Vagina (tissue), 2 donors: ENCODE results near the gene ZFHX3.

Experiments
- POLR2A ChIP-seq, 2 donors: fragments of 450-650 bp; IDR thresholded peaks; one replicate each; pipeline ENCODE4 v1.6.1; 2017; ENCODE audit warnings: antibody characterized with exemption in 2 of 2, mild to moderate bottlenecking in 2 of 2, moderate library complexity in 2 of 2
- POLR2AphosphoS5 ChIP-seq, 2 donors: sonication (generic); formaldehyde crosslinking; IDR thresholded peaks; one replicate each; pipeline ENCODE4 v1.9.0; 2017; ENCODE audit warnings: antibody characterized with exemption in 2 of 2, mild to moderate bottlenecking in 2 of 2, low read depth in 1 of 2; ENCODE audit not compliant: insufficient read depth in 1 of 2
- TF ChIP-seq, protein P1 (sequence below), 3 experiments: fragments of 450-650 bp in 2 of 3; fragments of 200-600 bp in 1 of 3; sonication (generic) in 1 of 3; IDR thresholded peaks; one replicate each; pipeline ENCODE4 v1.5.1; 2017 to 2019; ENCODE audit warnings: antibody characterized with exemption in 3 of 3, mild to moderate bottlenecking in 2 of 3, moderate library complexity in 2 of 3

DNA sequence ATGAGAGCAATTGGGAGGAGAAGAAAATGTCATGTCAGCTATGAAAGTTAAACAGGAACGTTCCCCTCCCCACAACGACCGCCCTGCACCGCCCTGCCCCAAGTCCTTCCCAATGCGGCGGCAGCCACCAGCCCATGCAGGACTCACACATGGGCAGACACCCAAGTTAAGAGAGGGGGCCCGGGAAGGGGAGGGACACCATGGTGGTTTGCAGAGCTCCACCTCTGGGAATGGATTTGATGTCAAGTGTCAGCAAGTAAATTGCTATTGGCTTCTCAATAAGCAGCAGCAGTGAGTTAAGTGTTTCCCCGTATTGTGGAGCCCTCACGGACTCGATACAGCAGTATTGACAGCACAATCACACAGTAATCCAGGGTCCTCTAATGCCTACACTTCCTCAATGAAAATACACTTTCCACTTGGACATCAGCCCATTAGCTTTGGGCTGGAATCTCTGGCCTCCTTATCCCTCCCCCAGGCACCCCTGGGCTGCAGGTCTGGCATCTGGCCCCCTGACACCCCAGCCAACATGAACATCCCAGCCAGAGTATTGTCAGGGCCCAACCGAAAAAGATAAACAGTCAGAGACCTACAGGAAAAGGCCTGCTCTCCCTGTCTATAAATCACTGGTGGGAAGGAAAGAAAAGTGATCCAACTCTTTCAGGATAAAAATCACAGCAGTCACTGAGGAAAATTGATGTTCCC is 22.6 kb downstream of the ZFHX3 start:
- TF ChIP-seq, protein P1, sequence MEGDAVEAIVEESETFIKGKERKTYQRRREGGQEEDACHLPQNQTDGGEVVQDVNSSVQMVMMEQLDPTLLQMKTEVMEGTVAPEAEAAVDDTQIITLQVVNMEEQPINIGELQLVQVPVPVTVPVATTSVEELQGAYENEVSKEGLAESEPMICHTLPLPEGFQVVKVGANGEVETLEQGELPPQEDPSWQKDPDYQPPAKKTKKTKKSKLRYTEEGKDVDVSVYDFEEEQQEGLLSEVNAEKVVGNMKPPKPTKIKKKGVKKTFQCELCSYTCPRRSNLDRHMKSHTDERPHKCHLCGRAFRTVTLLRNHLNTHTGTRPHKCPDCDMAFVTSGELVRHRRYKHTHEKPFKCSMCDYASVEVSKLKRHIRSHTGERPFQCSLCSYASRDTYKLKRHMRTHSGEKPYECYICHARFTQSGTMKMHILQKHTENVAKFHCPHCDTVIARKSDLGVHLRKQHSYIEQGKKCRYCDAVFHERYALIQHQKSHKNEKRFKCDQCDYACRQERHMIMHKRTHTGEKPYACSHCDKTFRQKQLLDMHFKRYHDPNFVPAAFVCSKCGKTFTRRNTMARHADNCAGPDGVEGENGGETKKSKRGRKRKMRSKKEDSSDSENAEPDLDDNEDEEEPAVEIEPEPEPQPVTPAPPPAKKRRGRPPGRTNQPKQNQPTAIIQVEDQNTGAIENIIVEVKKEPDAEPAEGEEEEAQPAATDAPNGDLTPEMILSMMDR (IDR thresholded peaks at IDR 0.05) = no peak
- no peak for TF ChIP-seq POLR2A (IDR thresholded peaks at IDR 0.05)
- no peak for TF ChIP-seq POLR2AphosphoS5 (IDR thresholded peaks at IDR 0.05; ENCODE audit: insufficient read depth in 1 of 2, low read depth in 1 of 2)
